ENCODE measurements around the gene IFNA4.
"Not testable (repeated sequence)": the region's sequence is repeated elsewhere in the genome, so short reads cannot be mapped to it uniquely, and the experiment has no call there.

The IFNA4 gene

DNA sequence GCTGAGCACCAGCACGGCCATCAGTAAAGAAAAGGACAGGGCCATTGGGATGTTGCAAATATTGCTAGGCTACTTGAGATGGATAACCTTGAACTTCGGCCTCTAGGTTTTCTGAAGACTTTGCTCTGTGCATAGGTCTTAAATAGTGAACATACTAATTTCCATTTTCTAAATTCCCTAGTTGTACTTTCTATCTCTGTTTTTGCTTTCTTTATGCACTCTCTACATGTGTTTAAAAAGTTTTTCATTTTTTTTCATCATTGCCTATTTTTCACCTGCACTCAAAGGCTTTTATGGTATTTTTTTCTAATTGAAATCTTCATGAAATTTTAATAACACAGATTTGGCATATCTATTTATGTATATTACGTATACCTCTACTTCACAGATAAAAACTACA, at the start of gene IFNA4:
TSS of gene IFNA4 (minus strand) at position 101 of the 400 bp plus-strand sequence. CDS start at position 45, 56 bp downstream.
- H3K27ac ChIP-seq (ENCODE audit: low read length); H2AFZ ChIP-seq (ENCODE audit: low read depth, low read length); H3K4me2 ChIP-seq (ENCODE audit: low read length); H3K9me3 ChIP-seq (ENCODE audit: insufficient read depth, low read length); H3K4me3 ChIP-seq (ENCODE audit: low read length); H4K20me1 ChIP-seq (ENCODE audit: insufficient read depth, low read length); H3K27me3 ChIP-seq (ENCODE audit: low read depth, low read length); H3K9ac ChIP-seq (ENCODE audit: low read length); H3K36me3 ChIP-seq (replicated peaks; ENCODE audit: low read depth, low read length); H3K79me2 ChIP-seq (ENCODE audit: low read length): not testable (repeated sequence)
- peaks cover 12% of the 10 kb centered on the region for H3K4me1 ChIP-seq (ENCODE audit: low read length)

DNA sequence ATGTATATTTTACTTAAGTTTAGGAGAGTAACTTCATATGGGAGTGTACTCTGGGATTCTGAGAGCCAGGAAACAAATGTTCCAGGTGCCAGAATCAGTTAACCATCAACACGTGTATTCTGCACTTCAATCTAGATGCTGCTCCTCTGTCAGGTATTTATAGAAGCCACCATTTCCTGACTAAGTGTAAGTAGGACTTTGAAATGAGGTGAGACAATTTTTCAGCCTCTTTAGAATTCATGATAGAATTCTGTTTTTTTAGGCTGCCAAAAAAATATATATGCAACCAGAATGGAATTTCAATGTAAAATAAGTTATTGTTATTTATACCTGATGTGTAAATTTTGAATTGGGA, 49.0 kb upstream of the IFNA4 start:
- H3K4me3 ChIP-seq (ENCODE audit: low read length); H4K20me1 ChIP-seq (ENCODE audit: insufficient read depth, low read length); H3K9ac ChIP-seq (ENCODE audit: low read length); H3K27ac ChIP-seq (ENCODE audit: low read length); H2AFZ ChIP-seq (ENCODE audit: low read depth, low read length); H3K36me3 ChIP-seq (replicated peaks; ENCODE audit: low read depth, low read length); H3K79me2 ChIP-seq (ENCODE audit: low read length); H3K9me3 ChIP-seq (ENCODE audit: insufficient read depth, low read length): not testable (repeated sequence)
- Histone ChIP-seq H3K4me1 (ENCODE audit: low read length) (peaks cover 20% of the 10 kb centered on the region), H3K27me3 (ENCODE audit: low read depth, low read length) (peaks cover 39% of the 10 kb centered on the region), H3K4me2 (ENCODE audit: low read length) (peak overlapping the region; percentile 41; the same call in 1 of the 2 replicates)

- not testable (repeated sequence) for H2AFZ ChIP-seq (ENCODE audit: low read depth, low read length); H3K36me3 ChIP-seq (replicated peaks; ENCODE audit: low read depth, low read length); H3K79me2 ChIP-seq (ENCODE audit: low read length); H3K9ac ChIP-seq (ENCODE audit: low read length); H3K4me3 ChIP-seq (ENCODE audit: low read length); H3K9me3 ChIP-seq (ENCODE audit: insufficient read depth, low read length); H4K20me1 ChIP-seq (ENCODE audit: insufficient read depth, low read length); H3K27ac ChIP-seq (ENCODE audit: low read length)
- Histone ChIP-seq H3K4me1 (ENCODE audit: low read length) (peaks cover 20% of the 10 kb centered on the region), H3K27me3 (ENCODE audit: low read depth, low read length) (peaks cover 38% of the 10 kb centered on the region), H3K4me2 (ENCODE audit: low read length) (peak overlapping the region; percentile 41)
- TF ChIP-seq, protein P1, sequence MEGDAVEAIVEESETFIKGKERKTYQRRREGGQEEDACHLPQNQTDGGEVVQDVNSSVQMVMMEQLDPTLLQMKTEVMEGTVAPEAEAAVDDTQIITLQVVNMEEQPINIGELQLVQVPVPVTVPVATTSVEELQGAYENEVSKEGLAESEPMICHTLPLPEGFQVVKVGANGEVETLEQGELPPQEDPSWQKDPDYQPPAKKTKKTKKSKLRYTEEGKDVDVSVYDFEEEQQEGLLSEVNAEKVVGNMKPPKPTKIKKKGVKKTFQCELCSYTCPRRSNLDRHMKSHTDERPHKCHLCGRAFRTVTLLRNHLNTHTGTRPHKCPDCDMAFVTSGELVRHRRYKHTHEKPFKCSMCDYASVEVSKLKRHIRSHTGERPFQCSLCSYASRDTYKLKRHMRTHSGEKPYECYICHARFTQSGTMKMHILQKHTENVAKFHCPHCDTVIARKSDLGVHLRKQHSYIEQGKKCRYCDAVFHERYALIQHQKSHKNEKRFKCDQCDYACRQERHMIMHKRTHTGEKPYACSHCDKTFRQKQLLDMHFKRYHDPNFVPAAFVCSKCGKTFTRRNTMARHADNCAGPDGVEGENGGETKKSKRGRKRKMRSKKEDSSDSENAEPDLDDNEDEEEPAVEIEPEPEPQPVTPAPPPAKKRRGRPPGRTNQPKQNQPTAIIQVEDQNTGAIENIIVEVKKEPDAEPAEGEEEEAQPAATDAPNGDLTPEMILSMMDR (IDR thresholded peaks at IDR 0.05; ENCODE audit: low read depth, low read length), result peak; percentile 78
These were observed 48.3 kb upstream of the IFNA4 start for GRCh38 chr9:21235468-21236359.

DNA sequence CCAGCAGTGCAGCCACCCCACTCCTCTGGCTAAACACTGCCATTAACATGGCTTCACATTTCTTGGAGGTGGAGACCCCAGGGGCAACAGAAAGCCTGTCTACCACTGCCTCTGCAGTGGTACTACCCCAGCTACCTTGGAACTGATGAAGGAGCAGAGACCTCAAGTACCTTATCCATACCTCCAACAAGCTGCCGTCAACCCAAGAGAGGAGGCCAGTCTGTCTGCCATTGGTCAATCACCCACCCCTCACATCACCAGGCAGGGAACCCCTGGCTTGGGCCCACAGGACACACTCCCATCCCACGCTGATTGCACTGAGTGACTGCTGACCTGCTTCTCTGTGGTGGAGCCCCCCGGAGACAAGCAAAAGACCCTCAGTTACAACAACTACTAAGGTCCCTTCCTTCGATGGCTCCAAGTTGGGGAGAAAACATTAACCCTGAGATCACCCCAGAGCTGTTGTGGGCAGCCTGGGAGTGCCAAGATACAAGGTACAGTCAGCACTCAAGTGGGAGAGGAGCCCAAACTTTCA, 46.8 kb upstream of the IFNA4 start:
- Histone ChIP-seq H3K27ac (ENCODE audit: low read length) (no peak overlapping the region), H3K27me3 (ENCODE audit: low read depth, low read length) (peaks cover 29% of the 10 kb centered on the region), H3K4me3 (ENCODE audit: low read length) (no peak overlapping the region), H3K4me2 (ENCODE audit: low read length) (no peak overlapping the region), H3K4me1 (ENCODE audit: low read length) (peaks cover 11% of the 10 kb centered on the region; the same call in 1 of the 2 replicates), H3K9me3 (ENCODE audit: insufficient read depth, low read length) (no peaks in the 10 kb centered on the region), H4K20me1 (ENCODE audit: insufficient read depth, low read length) (no peaks in the 10 kb centered on the region; the same call in 1 of the 2 replicates), H3K79me2 (ENCODE audit: low read length) (no peaks in the 10 kb centered on the region), H2AFZ (ENCODE audit: low read depth, low read length) (no peak overlapping the region), H3K9ac (ENCODE audit: low read length) (no peak overlapping the region), H3K36me3 (replicated peaks; ENCODE audit: low read depth, low read length) (no peaks in the 10 kb centered on the region)
- TF ChIP-seq, protein P1 (IDR thresholded peaks at IDR 0.05; ENCODE audit: low read depth, low read length), result no peak
- no peak for TF ChIP-seq EZH2phosphoT487 (IDR thresholded peaks at IDR 0.05; ENCODE audit: low read depth)

DNA sequence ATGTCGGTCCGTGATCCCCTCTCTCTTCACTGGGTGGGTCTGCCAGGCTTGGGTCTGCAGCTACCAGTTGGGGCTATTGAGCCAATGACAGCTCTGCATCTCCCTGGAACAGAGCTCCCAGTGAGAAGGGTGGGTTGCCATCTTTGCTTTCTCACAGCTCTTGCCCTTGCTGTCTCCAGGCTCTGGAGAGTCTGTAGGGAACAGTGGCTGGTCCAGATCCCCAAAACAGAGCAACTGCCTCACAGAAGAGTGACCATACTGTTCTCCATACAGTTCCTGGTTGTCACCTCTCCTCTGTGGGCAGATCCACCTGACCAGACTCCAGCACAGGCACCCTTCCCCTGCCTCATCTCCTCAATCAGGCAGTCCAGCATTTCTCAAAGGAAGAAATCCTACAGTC, 45.9 kb upstream of the IFNA4 start:
- no peaks in the 10 kb centered on the region; the same call in 1 of the 2 replicates for H4K20me1 ChIP-seq (ENCODE audit: insufficient read depth, low read length)
- H3K36me3 ChIP-seq (replicated peaks; ENCODE audit: low read depth, low read length), result no peaks in the 10 kb centered on the region
- H3K9me3 ChIP-seq (ENCODE audit: insufficient read depth, low read length), result no peaks in the 10 kb centered on the region
- no peaks in the 10 kb centered on the region for H3K79me2 ChIP-seq (ENCODE audit: low read length)
- no peak overlapping the region for H3K4me3 ChIP-seq (ENCODE audit: low read length)
- H3K9ac ChIP-seq (ENCODE audit: low read length), result no peak overlapping the region
- no peak overlapping the region for H2AFZ ChIP-seq (ENCODE audit: low read depth, low read length)
- no peak for TF ChIP-seq EZH2phosphoT487 (IDR thresholded peaks at IDR 0.05; ENCODE audit: low read depth)
- TF ChIP-seq, protein P1 (IDR thresholded peaks at IDR 0.05; ENCODE audit: low read depth, low read length), result no peak
- H3K4me2 ChIP-seq (ENCODE audit: low read length), result no peak overlapping the region
- H3K4me1 ChIP-seq (ENCODE audit: low read length), result peaks cover 11% of the 10 kb centered on the region; the same call in 1 of the 2 replicates
- H3K27me3 ChIP-seq (ENCODE audit: low read depth, low read length), result peaks cover 23% of the 10 kb centered on the region
- no peak overlapping the region for H3K27ac ChIP-seq (ENCODE audit: low read length)

Data from OCI-LY3 (cell line).